ENCODE results near the gene STUM. TPM values are rescaled to one million over a fixed set of nuclear protein-coding genes. Genes with fewer than 3 reads are reported as not detected.
A peak's percentile ranks its signal among the peaks of the same experiment; 100 is the strongest.
"Not testable (repeated sequence)": the region's sequence is repeated elsewhere in the genome, so short reads cannot be mapped to it uniquely, and the experiment has no call there.

STUM gene
- total RNA-seq = under 1 TPM in 4 of 6 experiments, not detected in 2; 0.06 to 0.68 (median 0.13) TPM
- long read RNA-seq = 0 reads

DNA sequence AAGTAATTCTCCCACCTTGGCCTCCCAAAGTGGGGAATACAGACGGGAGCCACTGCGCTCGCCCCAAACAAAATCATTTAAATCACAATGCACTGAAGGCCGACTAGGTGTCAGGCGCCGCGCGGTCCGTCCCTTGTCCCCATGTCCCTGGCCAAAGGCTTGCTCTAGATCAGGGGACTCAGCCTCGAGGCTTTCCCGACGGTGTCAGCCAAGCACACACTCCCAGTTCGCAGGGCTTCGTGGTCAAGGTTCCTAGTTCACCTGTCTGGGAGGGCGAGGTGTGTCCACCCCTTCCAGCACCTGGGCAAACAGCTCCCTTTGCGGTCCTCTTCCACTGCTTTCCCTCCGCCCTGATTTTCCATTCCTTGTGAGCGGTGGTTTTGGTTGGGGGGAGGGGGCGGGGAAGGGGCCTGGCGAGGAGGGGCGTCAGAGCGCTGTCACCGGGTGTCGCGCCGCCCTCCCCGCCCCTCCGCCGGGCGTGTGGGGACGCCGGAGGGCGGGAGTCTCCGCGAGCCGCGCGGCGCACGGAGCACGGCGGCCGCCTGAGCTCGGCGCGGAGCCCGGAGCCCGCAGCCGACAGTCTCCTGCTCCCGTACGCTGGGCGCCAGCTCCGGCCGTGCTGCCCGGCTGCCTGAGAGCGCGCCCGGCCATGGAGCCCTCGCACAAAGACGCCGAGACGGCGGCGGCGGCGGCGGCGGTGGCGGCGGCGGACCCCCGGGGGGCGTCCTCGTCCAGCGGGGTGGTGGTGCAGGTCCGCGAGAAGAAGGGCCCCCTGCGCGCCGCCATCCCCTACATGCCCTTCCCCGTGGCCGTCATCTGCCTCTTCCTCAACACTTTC is at the start of gene STUM:
Gene STUM, plus strand, starts transcription at position 509 of the 838 bp plus-strand sequence. Its CDS starts 141 bp downstream, at position 650.
- TF ChIP-seq CTCF (IDR thresholded peaks at IDR 0.05) (no peak), POLR2A (IDR thresholded peaks at IDR 0.05) (no peak)
- DNase-seq (peak in 1 of 3 donors; percentile 41), ATAC-seq (peak; percentile 60 to 80 (median 77))
- H3K4me1 ChIP-seq = peaks cover 0 to 20% (median 8%) of the 10 kb centered on the region in 4 donors
- WGBS (ENCODE audit: insufficient coverage, low coverage, low lambda C conversion rate, missing lambda C conversion rate) = 2% methylated on average over 21 of the region's 82 CpGs
- H3K27me3 ChIP-seq = no peaks in the 10 kb centered on the region
- peak within 1 kb of the TSS; percentile 24 to 42 (median 28) for H3K4me3 ChIP-seq
- no peak within 1 kb of the TSS for H3K27ac ChIP-seq
- intact Hi-C loops (cut with DNase I) = no loop called here
- H3K9me3 ChIP-seq = no peaks in the 10 kb centered on the region
- H3K36me3 ChIP-seq = no peaks in the 10 kb centered on the region

DNA sequence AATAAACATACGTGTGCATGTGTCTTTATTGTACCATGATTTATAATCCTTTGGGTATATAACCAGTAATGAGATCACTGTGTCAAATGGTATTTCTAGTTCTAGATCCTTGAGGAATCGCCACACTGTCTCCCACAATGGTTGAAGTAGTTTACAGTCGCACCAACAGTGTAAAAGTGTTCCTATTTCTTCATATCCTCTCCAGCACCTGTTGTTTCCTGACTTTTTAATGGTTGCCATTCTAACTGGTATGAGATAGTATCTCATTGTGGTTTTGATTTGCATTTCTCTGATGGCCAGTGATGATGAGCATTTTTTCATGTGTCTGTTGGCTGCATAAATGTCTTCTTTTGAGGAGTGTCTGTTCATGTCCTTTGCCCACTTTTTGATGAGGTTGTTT is 48.9 kb upstream of the STUM start:
- H3K36me3 ChIP-seq; intact Hi-C loops (cut with DNase I); H3K4me1 ChIP-seq; H3K27ac ChIP-seq; H3K4me3 ChIP-seq; ATAC-seq; H3K9me3 ChIP-seq; H3K27me3 ChIP-seq; DNase-seq: not testable (repeated sequence)
- 76% methylated on average over 3 of the region's 3 CpGs for WGBS (ENCODE audit: insufficient coverage, low coverage, low lambda C conversion rate, missing lambda C conversion rate)

DNA sequence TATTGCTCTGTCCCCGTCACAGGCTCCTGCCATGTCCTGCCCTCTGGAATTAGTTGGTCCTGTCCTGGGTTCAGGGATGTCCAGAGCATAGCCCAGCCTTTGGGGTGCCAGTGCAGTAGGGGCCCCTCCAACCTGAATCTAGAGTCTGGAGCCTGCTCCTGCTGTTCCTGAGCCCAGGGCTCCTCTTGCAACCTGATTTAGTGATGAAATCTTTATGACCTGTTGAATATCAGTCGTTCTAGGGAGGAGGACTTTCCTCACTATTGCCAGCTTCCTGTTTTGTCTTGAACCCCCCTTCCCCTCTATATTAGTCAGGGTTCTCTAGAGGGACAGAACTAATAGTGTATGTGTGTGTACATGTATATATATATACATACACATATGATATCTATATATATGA is 42.5 kb upstream of the STUM start:
- Histone ChIP-seq H3K4me3 (no peak overlapping the region), H3K27me3 (no peaks in the 10 kb centered on the region), H3K9me3 (no peaks in the 10 kb centered on the region), H3K36me3 (no peaks in the 10 kb centered on the region), H3K27ac (no peak overlapping the region), H3K4me1 (no peaks in the 10 kb centered on the region)
- intact Hi-C loops (cut with DNase I) = no loop called here
- DNase-seq = no peak
- TF ChIP-seq POLR2A (IDR thresholded peaks at IDR 0.05) = no peak
- TF ChIP-seq CTCF (IDR thresholded peaks at IDR 0.05) = no peak
- 27% methylated on average over 1 of the region's 2 CpGs for WGBS (ENCODE audit: insufficient coverage, low coverage, low lambda C conversion rate, missing lambda C conversion rate)
- no peak for ATAC-seq

DNA sequence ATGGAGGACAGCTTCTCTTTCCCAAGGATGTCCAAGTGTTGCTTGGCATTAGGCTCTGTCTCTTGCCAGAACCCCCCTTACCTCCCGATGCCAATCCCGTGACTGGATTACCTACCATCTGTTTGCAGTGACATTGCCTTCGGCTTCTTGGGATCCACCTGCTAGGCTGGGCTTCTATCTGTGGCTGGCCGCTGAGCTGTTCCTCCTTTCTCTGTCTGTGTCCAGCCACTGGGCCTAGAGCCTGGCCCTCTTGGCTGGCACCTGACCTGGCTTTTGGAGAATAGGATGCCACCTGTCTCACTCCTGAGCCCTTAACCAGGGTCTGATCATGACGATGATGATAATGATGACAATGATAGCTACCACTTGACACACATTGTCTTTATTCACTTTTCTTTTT is 41.6 kb upstream of the STUM start:
- 89% methylated on average over 4 of the region's 5 CpGs for WGBS (ENCODE audit: insufficient coverage, low coverage, low lambda C conversion rate, missing lambda C conversion rate)
- intact Hi-C loops (cut with DNase I) = no loop called here
- no peaks in the 10 kb centered on the region for H3K27me3 ChIP-seq
- H3K27ac ChIP-seq = no peak overlapping the region
- no peak for DNase-seq
- no peaks in the 10 kb centered on the region for H3K36me3 ChIP-seq
- H3K4me3 ChIP-seq = no peak overlapping the region
- ATAC-seq = no peak
- H3K4me1 ChIP-seq = no peaks in the 10 kb centered on the region
- TF ChIP-seq POLR2A (IDR thresholded peaks at IDR 0.05) = no peak
- no peak for TF ChIP-seq CTCF (IDR thresholded peaks at IDR 0.05)
- no peaks in the 10 kb centered on the region for H3K9me3 ChIP-seq

GRCh38 chr1:226510453-226510852 is 38.1 kb upstream of the STUM start:
- no peak for ATAC-seq
- H3K4me1 ChIP-seq = no peaks in the 10 kb centered on the region
- no peak for DNase-seq
- H3K27me3 ChIP-seq = no peaks in the 10 kb centered on the region
- no peak overlapping the region for H3K4me3 ChIP-seq
- TF ChIP-seq POLR2A (IDR thresholded peaks at IDR 0.05) = no peak
- TF ChIP-seq CTCF (IDR thresholded peaks at IDR 0.05) = no peak
- H3K27ac ChIP-seq = no peak overlapping the region
- H3K9me3 ChIP-seq = no peaks in the 10 kb centered on the region
- 100% methylated on average over 1 of the region's 1 CpG for WGBS (ENCODE audit: insufficient coverage, low coverage, low lambda C conversion rate, missing lambda C conversion rate)
- intact Hi-C loops (cut with DNase I) = no loop called here
- no peaks in the 10 kb centered on the region for H3K36me3 ChIP-seq

Data from right lobe of liver (tissue), 6 donors.